ENCODE data around the gene FKBP8. TPM values are rescaled to one million over a fixed set of nuclear protein-coding genes. Genes with fewer than 3 reads are reported as not detected.

FKBP8 gene
- polyA plus RNA-seq, 1 donor (not counting 4 experiments of a cell fraction or from before 2014, with no cell fraction given): 115 TPM

GRCh38 chr19:18558202-18558555, 14.8 kb upstream of the FKBP8 start:
- dilution Hi-C loops (cut with MboI; ENCODE audit: extremely low pct_ligation_motif_present, low sequenced_read_pairs): no loop called here

GRCh38 chr19:18557411-18558201, 14.2 kb upstream of the FKBP8 start, which contains the start of gene KXD1:
KXD1 (plus strand) TSS chr19:18557870; CDS start chr19:18562057, 4,187 bp downstream.
- DNase-seq (ENCODE audit: low read depth, low spot score) (peak; percentile 72), FAIRE-seq (peak; percentile 91)
- Histone ChIP-seq H3K9me1 (ENCODE audit: control insufficient read depth, extremely low read depth, insufficient read depth, low read length) (no peaks in the 10 kb centered on the region), H3K27ac (ENCODE audit: control insufficient read depth, insufficient read depth, low read length) (peak within 1 kb of the TSS; percentile 86), H2AFZ (ENCODE audit: control insufficient read depth, low read length) (peak within 1 kb of the TSS; percentile 85), H3K27me3 (ENCODE audit: control insufficient read depth, extremely low read depth, insufficient read depth, low read length) (no peaks in the 10 kb centered on the region), H3K4me1 (ENCODE audit: control insufficient read depth, extremely low read depth, insufficient read depth, low read length) (peaks cover 11% of the 10 kb centered on the region), H3K9me3 (ENCODE audit: control insufficient read depth, low read depth, low read length) (no peaks in the 10 kb centered on the region), H3K4me2 (ENCODE audit: control insufficient read depth, extremely low read depth, insufficient read depth, low read depth, low read length) (peak within 1 kb of the TSS; percentile 100), H3K79me2 (ENCODE audit: control insufficient read depth, insufficient read depth, low read length) (peaks cover 34% of the 10 kb centered on the region), H3K4me3 (ENCODE audit: control insufficient read depth in 2 of 3, extremely low read depth in 1 of 3, insufficient read depth in 2 of 3, low read depth in 1 of 3, low read length in 3 of 3) (peak within 1 kb of the TSS; percentile 87 to 100 (median 98)), H3K9ac (ENCODE audit: control insufficient read depth, extremely low read depth, insufficient read depth, low read length) (peak within 1 kb of the TSS; percentile 93), H3K36me3 (ENCODE audit: control insufficient read depth in 2 of 2, extremely low read depth in 1 of 2, insufficient read depth in 2 of 2, low read length in 2 of 2) (peaks cover 9 to 12% of the 10 kb centered on the region in 2 experiments), H4K20me1 (ENCODE audit: control insufficient read depth, extremely low read depth, insufficient read depth, low read length) (no peaks in the 10 kb centered on the region)
- TF ChIP-seq CTCF (optimal IDR thresholded peaks at IDR 0.05 in 1 of 3, IDR thresholded peaks at IDR 0.05 in 1 of 3, conservative IDR thresholded peaks at IDR 0.05 in 1 of 3; ENCODE audit: extremely low read depth in 1 of 3, insufficient read depth in 2 of 3, low read length in 3 of 3): no peak
- no peak for TF ChIP-seq EZH2 (IDR thresholded peaks at IDR 0.05; ENCODE audit: low read length)
- dilution Hi-C loops (cut with MboI; ENCODE audit: extremely low pct_ligation_motif_present, low sequenced_read_pairs): no loop called here

More at GRCh38 chr19:18558202-18558555, 14.8 kb upstream of the FKBP8 start:
- Histone ChIP-seq H3K27me3 (ENCODE audit: control insufficient read depth, extremely low read depth, insufficient read depth, low read length) (no peaks in the 10 kb centered on the region), H3K4me1 (ENCODE audit: control insufficient read depth, extremely low read depth, insufficient read depth, low read length) (peaks cover 11% of the 10 kb centered on the region), H3K36me3 (ENCODE audit: control insufficient read depth in 2 of 2, extremely low read depth in 1 of 2, insufficient read depth in 2 of 2, low read length in 2 of 2) (peaks cover 11 to 18% of the 10 kb centered on the region in 2 experiments), H2AFZ (ENCODE audit: control insufficient read depth, low read length) (peak overlapping the region; percentile 33), H3K4me3 (ENCODE audit: control insufficient read depth in 2 of 3, extremely low read depth in 1 of 3, insufficient read depth in 2 of 3, low read depth in 1 of 3, low read length in 3 of 3) (peak overlapping the region; percentile 87 to 100 (median 98)), H4K20me1 (ENCODE audit: control insufficient read depth, extremely low read depth, insufficient read depth, low read length) (no peaks in the 10 kb centered on the region), H3K4me2 (ENCODE audit: control insufficient read depth, extremely low read depth, insufficient read depth, low read depth, low read length) (peak overlapping the region; percentile 100), H3K9me1 (ENCODE audit: control insufficient read depth, extremely low read depth, insufficient read depth, low read length) (no peaks in the 10 kb centered on the region), H3K79me2 (ENCODE audit: control insufficient read depth, insufficient read depth, low read length) (peaks cover 34% of the 10 kb centered on the region), H3K27ac (ENCODE audit: control insufficient read depth, insufficient read depth, low read length) (peak overlapping the region; percentile 86), H3K9me3 (ENCODE audit: control insufficient read depth, low read depth, low read length) (no peaks in the 10 kb centered on the region), H3K9ac (ENCODE audit: control insufficient read depth, extremely low read depth, insufficient read depth, low read length) (peak overlapping the region; percentile 93)
- TF ChIP-seq EZH2 (IDR thresholded peaks at IDR 0.05; ENCODE audit: low read length): no peak
- no peak for TF ChIP-seq CTCF (optimal IDR thresholded peaks at IDR 0.05 in 1 of 3, IDR thresholded peaks at IDR 0.05 in 1 of 3, conservative IDR thresholded peaks at IDR 0.05 in 1 of 3; ENCODE audit: extremely low read depth in 1 of 3, insufficient read depth in 2 of 3, low read length in 3 of 3)
- DNase-seq (ENCODE audit: low read depth, low spot score): no peak
- FAIRE-seq: no peak

Data from keratinocyte (primary cell).